ENCODE measurements around the gene GYPC.
"Not testable (repeated sequence)": the region's sequence is repeated elsewhere in the genome, so short reads cannot be mapped to it uniquely, and the experiment has no call there.

DNA sequence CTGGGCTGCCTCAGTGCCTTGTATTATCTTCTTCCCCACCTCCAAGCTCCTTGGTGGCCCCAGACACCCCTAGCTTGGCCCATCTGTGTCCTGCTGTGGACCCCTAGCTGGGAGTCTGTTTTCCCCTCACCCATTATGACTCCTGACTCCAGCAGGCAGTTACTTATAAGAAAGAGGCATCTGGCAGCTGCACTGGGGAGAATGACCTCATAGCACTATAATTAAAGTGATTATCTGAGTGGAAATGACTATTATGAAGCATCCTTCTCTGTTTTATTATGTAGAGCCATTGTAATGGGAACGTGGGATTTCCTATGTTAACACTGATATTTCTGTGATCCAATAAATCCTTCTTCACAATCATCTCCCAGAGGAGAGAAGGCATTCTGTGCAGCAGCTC lies 36.3 kb downstream of the GYPC start:
- TF ChIP-seq, protein P1, sequence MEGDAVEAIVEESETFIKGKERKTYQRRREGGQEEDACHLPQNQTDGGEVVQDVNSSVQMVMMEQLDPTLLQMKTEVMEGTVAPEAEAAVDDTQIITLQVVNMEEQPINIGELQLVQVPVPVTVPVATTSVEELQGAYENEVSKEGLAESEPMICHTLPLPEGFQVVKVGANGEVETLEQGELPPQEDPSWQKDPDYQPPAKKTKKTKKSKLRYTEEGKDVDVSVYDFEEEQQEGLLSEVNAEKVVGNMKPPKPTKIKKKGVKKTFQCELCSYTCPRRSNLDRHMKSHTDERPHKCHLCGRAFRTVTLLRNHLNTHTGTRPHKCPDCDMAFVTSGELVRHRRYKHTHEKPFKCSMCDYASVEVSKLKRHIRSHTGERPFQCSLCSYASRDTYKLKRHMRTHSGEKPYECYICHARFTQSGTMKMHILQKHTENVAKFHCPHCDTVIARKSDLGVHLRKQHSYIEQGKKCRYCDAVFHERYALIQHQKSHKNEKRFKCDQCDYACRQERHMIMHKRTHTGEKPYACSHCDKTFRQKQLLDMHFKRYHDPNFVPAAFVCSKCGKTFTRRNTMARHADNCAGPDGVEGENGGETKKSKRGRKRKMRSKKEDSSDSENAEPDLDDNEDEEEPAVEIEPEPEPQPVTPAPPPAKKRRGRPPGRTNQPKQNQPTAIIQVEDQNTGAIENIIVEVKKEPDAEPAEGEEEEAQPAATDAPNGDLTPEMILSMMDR (optimal IDR thresholded peaks at IDR 0.05 in 1 of 3, IDR thresholded peaks at IDR 0.05 in 1 of 3, conservative IDR thresholded peaks at IDR 0.05 in 1 of 3; ENCODE audit: extremely low read depth in 1 of 3, insufficient read depth in 2 of 3, low read length in 3 of 3): not testable (repeated sequence)
- not testable (repeated sequence) for TF ChIP-seq EZH2 (IDR thresholded peaks at IDR 0.05; ENCODE audit: low read length)

Data from keratinocyte (primary cell).